ENCODE measurements around the gene TAS2R50. TPM values are rescaled to one million over a fixed set of nuclear protein-coding genes. Genes with fewer than 3 reads are reported as not detected.
"Not testable (repeated sequence)": the region's sequence is repeated elsewhere in the genome, so short reads cannot be mapped to it uniquely, and the experiment has no call there.

TAS2R50 gene, protein sequence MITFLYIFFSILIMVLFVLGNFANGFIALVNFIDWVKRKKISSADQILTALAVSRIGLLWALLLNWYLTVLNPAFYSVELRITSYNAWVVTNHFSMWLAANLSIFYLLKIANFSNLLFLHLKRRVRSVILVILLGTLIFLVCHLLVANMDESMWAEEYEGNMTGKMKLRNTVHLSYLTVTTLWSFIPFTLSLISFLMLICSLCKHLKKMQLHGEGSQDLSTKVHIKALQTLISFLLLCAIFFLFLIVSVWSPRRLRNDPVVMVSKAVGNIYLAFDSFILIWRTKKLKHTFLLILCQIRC
- under 1 TPM; 0.09 to 0.24 (median 0.18) TPM for polyA plus RNA-seq (ENCODE audit: insufficient read length in 3 of 3)
- long read RNA-seq, donor 1 = 0 reads
- long read RNA-seq, donor 2 = 0 reads
- long read RNA-seq, donor 3 = 0 reads
- long read RNA-seq, donor 4 = 0 reads
- long read RNA-seq, donor 5 = 0 reads
- long read RNA-seq, donor 6 = 0 reads
- long read RNA-seq, donor 7 = 0 reads
- long read RNA-seq, donor 8 = 0 reads
- long read RNA-seq, donor 9 = 0 reads
- long read RNA-seq, donor 10 = 0 reads
- long read RNA-seq, donor 11 = 0 reads
- long read RNA-seq, donor 12 = 0 reads
- long read RNA-seq, donor 13 = 0 reads
- long read RNA-seq, donor 14 = 0 reads
- long read RNA-seq, donor 15 = 0 reads
- long read RNA-seq, donor 16 = 0 reads

DNA sequence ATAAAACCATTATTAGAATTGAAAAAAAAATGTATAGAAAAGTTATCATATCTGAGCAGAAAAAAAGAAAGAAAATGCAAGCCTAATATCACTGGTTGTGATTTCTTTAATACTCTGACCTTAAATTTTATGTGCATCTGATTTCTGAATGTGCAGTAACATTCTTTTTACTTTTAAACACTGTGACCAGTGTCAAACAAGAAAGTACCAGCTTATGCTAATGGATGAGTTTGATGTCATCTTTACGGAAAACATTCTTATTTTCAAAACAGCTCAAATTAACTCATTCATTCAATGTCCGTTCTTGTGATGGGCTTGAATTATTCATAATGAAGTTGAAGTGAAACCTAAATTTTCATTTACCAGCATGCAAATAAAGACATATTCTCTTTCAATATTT, at the start of gene TAS2R50:
Gene TAS2R50, minus strand, starts transcription at position 101 of the 400 bp plus-strand sequence. Its CDS starts 52 bp downstream, at position 49.
- DNase-seq = no peak

- not testable (repeated sequence) for DNase-seq
These were observed 47.2 kb upstream of the TAS2R50 start for GRCh38 chr12:11033959-11034358.

- DNase-seq = no peak
These were observed 44.6 kb upstream of the TAS2R50 start, which contains the start of gene TAS2R31 for GRCh38 chr12:11031307-11031706. TSS of gene TAS2R31 (minus strand) at chr12:11031407. CDS start at chr12:11031335, 72 bp downstream.

DNA sequence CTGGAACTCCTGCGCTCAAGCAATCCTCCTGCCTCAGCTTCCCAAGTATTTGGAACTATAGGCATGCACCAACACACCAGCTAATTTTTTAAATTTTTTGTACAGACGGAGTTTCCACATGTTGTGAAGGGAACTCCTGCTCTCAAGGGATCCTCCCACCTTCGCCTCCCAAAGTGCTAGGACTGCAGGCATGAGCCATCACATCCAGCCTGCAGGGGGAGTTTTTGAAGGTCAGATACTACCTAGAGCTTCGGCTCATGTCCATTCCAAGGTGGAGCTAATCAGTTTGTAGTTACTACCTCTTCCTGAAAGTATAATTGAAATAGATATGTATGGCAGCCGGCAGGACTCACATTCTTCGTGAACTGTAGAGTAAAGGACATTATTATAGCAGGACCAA, 39.4 kb upstream of the TAS2R50 start:
- DNase-seq = no peak

DNA sequence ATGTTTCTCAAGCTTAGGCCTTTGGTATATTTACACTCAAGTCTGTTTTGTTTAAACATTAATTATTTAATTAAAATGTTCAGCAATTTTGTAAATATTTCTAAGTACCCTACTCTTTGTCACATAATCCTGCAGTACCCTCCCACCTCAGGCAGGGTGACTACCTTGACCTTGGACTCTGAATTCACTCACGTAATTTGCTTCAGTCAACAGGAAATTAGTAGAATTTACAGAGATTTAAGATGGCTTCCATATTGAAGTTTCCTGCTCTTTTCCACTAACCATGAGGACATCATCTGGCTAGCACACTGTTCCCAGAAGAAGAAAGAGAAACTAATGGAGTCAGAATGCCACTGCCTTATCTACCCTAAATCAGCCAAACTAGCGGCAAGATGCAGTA, 36.7 kb upstream of the TAS2R50 start:
- DNase-seq = no peak

DNA sequence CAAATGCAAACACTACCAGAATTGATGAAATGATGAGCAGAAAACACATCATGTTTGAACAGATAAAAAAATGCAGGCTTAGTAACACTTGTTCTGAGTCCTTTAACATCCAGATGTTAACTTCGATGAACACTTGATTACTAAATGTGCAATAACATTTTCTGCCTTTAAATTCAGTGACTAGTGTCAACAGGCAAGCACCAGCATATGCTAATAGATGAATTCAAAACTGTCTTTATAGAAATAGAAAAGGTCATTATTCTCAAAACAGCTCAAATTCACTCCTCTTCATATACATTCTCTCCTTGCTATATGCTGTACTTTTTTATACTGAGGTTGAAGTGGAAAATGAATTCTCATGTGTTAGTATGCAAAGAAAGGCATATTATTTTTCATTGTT, 35.8 kb upstream of the TAS2R50 start, which contains the start of gene TAS2R19:
Gene TAS2R19, minus strand, starts transcription at position 101 of the 400 bp plus-strand sequence. Its CDS starts 49 bp downstream, at position 52.
- DNase-seq = no peak

- no peak for DNase-seq
These were observed 30.2 kb upstream of the TAS2R50 start for GRCh38 chr12:11016937-11017336.

- no peak for DNase-seq
These were observed 29.2 kb upstream of the TAS2R50 start for GRCh38 chr12:11015775-11016430.

GRCh38 chr12:11014234-11014633, 27.5 kb upstream of the TAS2R50 start:
- DNase-seq = no peak

- no peak for DNase-seq
These were observed 20.9 kb upstream of the TAS2R50 start for GRCh38 chr12:11007608-11008007.

DNA sequence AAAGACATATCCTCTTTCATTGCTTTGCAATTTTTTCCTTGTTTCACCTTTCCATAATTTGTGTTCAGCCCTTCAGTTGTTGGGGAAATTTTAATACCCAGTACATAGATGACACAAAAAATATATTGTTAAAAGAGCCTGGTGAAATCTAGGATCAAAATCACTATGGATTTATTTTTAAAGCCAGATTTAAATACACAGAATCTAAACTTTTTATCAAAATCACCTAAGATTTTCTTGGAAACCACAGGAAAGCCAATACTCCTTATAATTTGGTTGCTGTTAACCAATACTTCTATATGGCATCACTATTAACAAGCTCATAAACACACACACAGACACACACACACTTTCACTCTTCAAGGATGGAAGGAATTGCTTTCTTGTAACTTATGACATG, 11.5 kb upstream of the TAS2R50 start, which contains the start of gene TAS2R20:
Gene TAS2R20, minus strand, starts transcription at position 101 of the 400 bp plus-strand sequence. CDS start 429 bp downstream, outside the sequence.
- DNase-seq = no peak

- DNase-seq = no peak
These were observed 7.6 kb upstream of the TAS2R50 start for GRCh38 chr12:10994307-10994706.

DNA sequence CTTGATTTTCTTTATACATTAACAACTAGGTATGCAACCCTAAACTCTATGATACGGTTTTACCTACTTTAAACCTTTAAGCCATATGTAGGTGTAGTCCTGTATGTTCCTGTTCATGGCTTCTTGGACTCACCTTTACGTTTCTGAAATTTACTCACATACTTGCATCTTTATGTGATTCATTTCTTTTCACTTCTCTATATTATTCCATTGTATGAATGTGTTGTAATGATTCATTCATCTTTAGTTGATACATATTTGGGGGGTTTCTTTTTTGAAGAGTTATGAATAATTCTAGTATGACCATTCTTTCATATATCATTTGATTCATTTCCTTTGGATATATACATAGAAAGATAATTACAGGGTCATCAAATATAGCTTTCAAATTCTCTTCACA, 2.4 kb upstream of the TAS2R50 start:
- no peak for DNase-seq

DNA sequence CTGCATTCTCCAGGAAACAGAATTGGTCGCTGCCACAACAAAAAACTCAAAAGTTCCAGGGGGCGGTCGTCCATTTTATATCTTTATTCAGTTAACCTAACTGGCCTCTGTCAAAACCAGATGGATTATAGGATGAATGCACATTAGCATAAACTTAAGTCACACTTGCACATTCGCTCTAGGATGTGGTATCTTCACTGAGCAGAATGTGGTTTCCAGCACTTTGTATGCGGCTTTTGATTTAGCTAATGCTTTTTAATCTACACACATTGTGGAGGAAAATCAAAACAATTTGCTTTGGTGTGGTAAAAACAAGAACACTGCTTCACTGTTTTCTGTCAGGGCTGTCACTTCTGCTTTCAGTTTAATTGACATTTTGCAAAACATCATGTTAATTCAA, 4.5 kb downstream of the TAS2R50 start:
- DNase-seq = no peak

- no peak for DNase-seq
These were observed 11.7 kb downstream of the TAS2R50 start for GRCh38 chr12:10974965-10975364.

DNA sequence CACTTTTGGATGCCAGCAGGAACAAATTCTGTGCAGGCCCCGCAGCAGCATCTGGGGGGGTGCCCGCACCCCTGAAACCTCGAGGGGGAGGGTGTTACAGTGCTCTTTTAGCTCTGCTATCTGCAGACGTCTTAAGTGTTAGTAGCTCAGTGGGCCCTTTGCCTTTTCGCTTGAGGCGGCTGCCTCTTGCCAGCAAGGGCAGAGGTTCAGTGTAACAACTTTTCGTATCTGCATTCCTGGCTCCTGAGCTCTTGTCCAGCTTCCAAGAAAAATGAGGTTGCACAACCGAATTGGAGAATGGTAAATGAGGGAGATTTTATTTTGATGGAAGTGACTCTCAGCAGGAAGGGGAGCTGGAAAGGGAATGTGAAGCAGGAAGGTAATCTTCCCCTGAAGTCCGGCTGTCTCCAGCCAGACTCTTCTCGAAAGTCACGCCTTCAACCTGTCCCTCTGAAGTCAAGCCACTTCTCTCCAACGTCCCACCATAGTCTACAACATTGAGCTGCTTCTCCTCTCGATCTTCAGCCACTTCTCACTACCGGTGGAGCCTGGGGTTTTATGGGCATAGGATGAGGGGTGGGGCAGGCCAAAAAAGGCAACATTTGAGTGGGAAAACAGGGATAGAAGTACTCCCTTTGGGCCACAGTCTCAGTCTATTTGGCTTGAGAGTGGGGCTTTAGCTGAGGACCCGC, 17.8 kb downstream of the TAS2R50 start:
- peak; percentile 9 for DNase-seq

GRCh38 chr12:10967409-10967808, 19.3 kb downstream of the TAS2R50 start:
- DNase-seq = peak; percentile 11

- DNase-seq = no peak
These were observed 20.4 kb downstream of the TAS2R50 start for GRCh38 chr12:10966314-10966713.

DNA sequence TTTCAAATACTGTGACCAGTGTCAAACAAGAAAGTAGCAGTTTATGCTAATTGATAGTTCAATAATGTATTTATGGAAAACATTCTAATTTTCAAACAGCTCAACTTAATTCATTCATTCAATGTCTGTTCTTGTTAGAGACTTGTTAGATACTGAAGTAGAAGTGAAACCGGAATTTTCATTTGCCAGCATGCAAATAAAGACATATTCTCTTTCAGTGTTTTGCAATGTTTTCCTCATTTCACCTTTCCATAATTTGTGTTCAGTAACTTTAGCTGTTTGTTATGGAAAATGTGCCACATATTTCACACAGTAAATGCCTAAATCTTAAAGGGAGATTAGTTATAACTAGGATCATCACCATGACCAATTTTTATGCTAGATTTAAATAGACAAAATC, 21.2 kb downstream of the TAS2R50 start:
- DNase-seq = no peak

GRCh38 chr12:10960211-10960610, 26.5 kb downstream of the TAS2R50 start:
- no peak for DNase-seq

- no peak for DNase-seq
These were observed 26.9 kb downstream of the TAS2R50 start for GRCh38 chr12:10959804-10960203.

DNA sequence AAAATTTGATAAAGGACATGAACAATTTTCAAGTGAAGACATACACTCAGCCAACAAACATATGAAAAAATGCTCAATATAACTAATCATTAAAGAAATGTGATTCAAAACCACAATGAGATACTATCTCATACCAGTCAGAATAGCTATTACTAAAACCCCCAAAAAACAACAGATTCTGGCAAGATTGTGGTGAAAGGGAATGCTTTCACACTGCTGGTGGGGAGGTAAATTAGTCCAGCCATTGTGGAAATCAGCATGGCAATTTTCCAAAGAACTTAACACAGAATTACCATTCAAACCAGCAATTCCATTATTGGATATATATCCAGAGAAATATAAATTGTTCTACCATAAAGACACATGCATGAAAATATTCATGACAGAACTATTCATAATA, 29.0 kb downstream of the TAS2R50 start:
- DNase-seq = no peak
